Measurements from ENCODE around the gene SRSF2.
A peak's percentile ranks its signal among the peaks of the same experiment; 100 is the strongest.
"Not testable (repeated sequence)": the region's sequence is repeated elsewhere in the genome, so short reads cannot be mapped to it uniquely, and the experiment has no call there.

The SRSF2 gene

DNA sequence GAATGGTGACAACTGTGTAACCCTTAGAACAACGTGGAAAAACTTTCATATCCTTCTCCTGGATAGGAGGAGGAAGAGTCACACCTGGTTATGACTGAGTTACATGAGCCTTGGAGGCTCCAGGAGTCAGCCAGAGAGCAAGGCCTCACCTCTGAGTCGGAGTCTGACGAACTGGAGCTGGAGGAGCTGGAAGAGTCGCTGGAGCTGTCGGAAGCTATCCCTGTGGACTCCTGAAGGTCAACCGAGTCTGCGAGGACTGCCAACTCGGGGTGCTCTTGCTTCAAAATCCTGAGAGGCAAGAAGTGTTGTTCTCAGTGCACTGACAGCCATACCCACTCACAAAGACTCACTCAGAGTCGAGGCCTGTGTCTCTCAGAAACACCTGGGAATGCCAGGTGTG lies 16.9 kb downstream of the SRSF2 start:
- DNase-seq = no peak

DNA sequence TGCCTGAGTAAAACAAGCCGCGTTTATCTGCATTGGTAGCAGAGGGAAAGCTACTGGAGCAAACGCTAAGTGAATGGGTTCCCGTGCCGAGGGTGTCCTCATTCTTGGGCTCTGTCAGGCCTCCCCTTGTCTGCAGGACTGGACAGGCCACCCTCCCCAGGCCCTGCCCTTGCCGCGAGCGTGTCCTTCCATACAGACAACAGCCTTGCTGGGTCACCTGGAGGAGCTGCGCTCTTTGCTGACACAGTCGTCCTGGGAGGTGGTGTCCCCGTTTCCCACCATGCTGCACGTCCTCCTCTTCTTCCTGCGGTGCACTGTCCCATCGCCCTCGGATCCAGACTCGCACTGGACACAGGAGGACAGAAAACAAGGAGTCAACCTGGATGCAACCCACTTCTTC lies 18.6 kb downstream of the SRSF2 start:
- DNase-seq = no peak

DNA sequence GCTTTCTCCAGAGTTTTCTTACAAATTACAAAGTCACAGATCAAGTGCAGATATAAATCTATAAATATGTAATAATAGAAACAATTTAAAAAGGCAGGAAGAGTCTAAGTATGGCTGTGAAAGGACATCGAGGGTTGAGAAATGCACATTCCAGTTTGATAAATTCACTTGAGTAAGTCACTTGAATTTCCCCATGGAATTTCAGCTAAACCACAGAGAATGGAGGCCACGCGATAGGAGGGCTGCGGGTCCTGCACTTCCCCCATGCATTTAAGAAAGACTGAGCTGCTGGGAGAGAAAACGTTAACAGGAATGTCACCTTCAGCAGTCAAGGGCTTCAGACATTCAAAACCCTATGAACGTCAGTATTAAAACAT lies 20.3 kb downstream of the SRSF2 start:
- DNase-seq = no peak

DNA sequence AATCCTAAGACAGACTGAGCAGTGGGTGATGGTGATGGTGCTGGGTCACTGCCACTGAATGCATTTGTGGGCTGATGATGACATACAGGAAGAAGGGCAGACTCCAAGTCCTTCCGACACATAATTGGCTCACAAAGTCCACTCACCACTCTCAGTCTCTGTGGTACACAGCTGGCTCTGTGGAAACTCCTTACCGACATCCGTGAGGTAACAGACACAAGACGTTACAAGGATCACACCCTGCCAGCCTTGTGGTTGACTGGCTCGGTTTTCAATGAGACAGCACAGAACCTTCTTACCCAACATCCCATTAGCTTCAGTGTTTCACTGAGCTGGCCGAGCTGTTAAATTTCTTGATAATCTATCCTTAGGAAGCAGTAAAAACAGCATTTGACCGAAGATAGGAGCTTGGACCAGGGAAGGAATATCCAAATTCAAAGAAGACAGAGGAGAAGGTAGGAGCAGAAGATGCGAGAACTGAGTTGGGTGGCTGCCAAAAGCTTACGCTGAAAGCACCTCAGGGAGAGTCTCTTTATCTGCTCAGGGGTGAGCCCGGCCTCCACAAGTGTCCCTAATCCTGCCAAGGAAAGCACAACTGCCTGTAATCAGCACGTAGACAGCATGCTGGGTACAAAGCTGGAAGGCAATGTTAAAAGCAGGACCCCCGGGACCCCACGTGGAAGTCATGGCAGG lies 20.8 kb downstream of the SRSF2 start:
- peak; percentile 83 to 97 for DNase-seq

DNA sequence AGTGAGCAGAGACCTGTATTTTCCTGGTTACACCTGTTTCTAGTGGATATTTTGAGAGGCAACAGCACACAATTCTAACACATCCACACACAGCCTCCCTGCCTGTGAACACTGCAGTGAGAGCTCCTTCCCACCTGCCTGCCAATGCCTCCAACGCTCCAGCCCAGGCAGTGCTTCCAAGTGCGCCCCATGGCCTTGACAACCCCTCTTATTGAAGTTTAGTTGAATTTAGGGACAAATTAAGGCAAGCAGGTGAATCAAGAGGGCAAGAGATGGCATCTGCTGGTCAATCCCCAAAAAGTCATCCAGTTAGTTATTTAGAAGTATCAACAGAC lies 21.7 kb downstream of the SRSF2 start:
- DNase-seq = no peak

DNA sequence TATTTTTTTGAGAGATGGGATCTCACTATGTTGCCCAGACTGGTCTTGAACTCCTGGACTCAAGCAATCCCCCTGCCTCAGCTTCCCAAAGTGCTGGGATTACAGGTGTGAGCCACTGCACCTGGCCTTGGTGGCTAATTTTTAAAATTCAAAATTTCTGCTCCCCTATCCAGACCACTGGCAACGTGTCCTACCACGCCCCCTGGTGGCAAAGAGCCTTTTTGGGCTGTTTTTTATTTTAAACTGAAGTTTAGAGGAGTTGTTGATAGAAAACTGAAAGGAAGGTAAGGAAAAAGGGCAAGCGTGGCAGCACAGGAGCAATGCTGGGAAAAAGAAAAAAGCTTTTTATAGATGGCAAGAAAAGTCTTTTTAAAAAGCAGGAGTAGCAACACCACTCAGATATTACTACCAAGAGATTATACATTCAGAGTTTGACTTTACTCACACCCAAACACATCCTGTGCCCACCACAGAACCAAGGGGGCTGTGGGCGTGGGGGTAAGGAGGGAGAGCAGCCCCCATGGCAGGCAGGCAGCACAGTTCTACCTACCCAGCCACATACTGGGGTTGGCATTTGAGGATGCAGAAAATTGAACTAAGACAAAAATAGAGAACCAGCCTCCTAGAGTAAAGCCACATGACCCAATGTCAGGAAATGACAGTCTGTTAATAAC lies 22.2 kb downstream of the SRSF2 start:
- peak; percentile 64 to 73 for DNase-seq

DNA sequence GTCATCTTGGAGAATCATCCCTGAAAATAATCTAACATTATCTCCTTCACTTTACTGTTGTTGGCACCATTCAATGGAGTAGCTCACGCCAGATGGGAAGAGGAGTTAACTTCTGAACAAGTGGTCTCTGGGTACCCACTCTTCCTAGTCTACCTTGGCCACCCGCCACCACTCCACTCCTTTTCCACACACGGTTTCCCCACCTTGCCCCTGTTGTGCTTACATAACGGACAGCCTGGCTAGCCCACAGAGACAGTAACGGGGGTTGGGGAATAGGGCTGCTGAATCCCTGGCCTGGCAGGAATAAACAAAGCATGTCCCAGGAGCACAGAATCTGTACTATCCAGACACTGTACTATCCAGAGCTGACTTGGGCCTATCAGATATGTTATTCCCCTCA lies 22.8 kb downstream of the SRSF2 start:
- no peak for DNase-seq

DNA sequence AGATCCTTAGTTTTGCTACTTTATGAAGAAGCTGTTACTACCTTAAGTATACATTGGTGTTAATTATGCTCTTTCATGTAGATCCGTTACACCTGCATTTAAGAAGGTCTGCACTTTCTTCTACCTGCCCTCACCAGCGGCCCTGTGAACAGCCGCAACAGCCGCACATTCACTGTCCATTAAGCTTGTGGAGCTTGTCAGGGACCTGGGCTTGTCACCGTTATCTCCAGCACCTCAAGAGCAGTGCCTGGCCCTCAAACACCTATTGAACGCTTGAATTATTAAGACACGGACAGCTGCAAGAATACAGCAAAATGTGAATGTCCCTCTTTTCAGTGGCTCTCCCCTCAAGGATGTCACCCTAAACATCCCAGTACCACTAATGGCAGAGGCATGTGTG lies 23.4 kb downstream of the SRSF2 start:
- DNase-seq = no peak

DNA sequence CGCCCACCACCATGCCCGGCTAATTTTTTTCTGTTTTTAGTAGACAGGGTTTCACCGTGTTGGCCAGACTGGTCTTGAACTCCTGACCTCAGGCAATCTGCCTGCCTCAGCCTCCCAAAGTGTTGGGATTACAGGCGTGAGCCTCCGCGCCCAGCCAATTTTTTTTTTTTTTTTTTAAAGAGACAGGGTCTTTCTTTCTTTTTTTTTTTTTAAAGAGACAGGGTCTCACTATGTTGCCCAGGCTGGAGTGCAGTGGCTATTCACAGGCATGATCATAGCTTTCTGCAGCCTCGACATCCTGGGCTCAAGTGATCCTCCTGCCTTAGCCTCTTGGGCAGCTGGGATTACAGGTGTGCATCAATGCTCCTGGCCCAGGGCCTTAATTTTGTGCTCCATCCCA lies 24.8 kb downstream of the SRSF2 start:
- DNase-seq = not testable (repeated sequence)

DNA sequence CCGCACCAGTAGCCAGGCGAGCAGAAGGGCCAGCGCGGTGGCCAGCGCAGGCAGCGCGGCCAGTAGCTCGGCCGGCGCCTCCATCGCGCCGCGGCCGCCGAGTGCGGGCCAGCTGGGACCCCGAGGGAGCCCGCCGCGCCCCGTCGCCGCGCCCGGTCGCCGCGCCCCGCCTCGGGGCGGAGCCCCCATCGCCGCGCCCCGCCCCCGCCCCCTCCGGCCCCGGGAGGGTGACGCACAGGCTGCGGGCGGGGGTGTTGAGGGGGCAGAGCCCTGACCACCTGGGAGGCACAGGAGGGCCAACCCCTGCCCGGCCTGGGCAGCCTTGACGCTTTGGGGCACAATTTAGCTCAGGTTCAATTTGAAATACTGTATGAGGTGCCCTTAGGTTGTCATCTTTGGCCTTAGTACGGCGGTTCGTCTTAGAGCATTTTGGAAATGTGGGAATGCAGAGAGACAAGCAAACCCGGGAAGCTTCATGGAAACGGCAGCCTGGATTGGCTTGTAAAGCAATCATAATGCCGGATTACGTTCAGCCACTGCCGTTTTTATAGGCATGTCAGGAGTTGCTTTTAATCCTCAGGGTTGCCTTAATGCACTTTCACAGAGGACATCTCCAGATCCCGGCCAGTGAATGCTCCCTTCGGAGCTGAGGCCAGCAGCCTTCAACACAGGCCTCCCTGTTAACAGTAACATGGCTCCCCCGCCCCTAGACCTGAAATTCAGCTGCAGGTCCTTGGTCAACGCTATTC lies 26.1 kb downstream of the SRSF2 start, which contains the start of gene MXRA7:
Gene MXRA7, minus strand, starts transcription at position 103 of the 749 bp plus-strand sequence. Its CDS starts 19 bp downstream, at position 84.
- peak; percentile 29 to 51 for DNase-seq

DNA sequence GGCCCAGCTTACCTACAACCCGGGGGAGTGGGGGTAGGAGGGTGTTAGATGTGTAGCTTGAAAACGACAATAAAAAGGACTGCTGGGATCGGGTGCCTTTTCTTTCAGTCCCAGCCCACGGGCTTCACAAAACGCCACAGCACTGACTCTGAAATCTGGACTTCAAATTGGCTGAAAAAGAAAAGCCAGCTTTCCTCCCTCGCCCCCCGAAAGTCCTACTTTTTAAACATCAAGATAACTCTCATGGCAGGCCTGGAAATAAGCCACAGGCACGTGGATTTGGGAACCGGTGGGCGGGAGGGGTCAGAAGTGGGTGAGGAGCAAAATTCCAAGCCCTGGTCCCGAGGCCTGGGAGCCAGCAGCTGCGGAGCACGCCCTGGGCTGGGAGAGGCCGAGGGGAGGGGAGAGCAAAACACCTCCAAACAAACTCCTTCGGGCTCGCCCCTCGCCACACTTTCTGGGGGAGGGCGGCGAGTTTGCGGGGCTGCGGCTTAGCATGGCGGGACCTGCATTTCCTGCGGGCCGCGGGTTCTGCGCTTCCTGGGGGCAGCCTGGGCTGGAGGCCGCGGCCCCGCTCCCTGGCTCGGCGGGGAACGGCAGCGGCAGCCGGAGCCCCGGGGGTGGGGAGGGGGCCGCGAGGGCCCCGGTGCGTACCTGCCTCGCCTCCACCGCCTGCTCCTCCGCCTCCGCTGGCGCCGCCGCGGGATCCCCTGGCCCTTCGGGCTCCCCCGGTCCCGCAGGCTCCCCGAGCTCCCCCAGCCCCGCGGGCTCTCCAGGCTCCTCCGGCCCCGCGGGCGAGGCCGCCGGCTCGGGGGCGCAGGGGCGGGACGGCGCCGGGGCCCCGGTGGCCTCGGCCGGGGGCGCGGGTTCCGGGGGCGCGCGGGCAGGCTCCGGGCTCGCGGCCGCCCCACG lies 26.9 kb downstream of the SRSF2 start:
- DNase-seq = not testable (repeated sequence)

DNA sequence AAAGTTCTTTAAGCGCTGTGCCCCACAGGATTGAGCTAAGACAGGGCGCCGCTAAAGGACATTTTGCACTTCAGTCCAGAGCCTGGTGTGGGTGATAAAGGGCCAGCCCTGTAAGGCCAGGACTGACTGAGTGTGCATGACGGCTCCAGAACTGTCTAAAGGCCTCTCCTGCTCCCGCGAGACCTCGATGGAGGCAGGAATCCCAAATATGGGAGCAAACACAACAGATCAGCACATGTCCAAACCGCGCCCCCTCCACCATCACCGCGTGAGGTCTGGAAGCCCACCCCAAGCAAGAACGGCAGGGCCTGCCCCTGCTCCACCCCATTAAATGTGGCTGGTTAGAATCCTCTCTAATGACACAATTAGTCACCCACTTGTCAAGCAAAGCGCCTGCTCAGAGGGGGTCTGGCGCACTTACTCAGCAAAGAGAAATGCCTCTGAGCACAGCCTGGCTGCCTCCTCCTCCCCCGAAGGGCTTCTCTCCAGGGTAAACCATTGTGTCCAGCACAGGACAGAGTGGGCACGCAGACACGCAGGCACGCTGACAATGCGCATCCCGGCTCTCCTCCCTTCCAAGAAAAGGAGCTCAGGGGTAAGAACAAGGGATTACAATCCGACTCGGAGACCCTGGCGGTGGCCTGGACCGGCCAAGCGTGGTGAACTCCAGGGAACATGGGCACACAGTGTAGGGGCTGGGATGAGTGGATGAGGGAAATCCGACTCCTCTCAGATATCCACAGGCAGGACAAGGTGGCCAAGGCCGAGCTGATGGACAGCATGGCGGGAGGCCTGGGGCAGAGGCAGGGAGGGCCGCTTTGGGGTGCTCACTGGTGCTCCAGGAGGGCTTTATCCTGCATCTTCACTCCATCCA lies 27.8 kb downstream of the SRSF2 start:
- no peak for DNase-seq

DNA sequence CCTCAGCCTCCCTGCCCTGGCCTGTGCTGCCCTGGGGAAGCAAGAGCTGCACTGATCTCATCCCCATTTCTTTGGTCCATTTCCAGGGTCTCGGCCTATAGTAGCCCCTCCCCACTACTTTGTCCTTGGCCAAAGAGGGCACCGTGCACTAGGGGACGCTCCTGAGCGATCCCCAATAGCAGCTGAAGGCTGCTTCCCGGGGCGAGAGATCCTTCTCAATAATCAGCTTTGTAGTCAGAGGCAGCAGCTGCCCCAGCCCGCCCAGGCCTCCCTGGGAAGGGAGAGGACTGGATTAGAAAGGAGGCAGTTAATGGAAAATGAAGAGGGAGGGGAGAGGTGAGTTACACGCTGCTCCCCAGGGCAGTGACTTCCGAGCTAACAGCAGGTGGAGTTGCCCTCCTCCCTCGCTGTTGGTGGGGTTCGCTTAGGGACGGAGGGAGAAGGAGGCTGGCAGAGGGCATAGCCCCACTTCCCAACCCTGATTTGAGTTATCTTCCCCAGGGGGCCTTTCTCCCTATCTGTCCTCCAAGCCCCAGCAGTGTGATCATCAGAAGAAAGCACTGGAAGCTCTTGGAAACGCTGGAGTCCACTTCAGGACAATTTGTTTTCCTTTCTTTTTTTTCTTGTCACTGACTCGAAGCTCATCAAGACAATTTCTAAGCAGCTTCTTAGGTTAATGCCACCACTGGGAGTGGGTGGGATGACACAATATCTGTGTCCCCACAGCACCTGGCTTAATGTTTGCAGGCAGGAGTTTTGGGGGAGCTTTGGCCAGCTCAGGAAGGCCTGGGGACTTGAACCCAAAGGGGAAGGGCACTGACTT lies 28.9 kb downstream of the SRSF2 start:
- no peak for DNase-seq

DNA sequence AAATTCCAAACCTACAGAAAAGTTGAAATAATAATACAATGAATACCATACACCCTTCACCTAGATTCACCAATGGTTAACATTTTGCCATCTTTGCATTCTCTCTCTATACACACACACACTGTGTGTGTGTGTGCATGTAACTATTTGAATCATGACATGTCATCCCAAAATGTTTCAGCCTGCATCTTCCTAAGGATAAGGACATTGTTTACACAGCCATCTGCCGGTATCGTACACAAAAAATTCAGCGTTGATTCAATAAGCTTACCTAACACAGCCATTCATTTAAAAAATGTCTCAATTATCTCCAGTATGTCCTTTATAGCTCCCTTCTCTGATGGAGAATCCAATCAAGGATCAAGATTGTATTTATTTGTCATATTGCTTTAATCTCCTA lies 30.3 kb downstream of the SRSF2 start:
- no peak for DNase-seq

DNA sequence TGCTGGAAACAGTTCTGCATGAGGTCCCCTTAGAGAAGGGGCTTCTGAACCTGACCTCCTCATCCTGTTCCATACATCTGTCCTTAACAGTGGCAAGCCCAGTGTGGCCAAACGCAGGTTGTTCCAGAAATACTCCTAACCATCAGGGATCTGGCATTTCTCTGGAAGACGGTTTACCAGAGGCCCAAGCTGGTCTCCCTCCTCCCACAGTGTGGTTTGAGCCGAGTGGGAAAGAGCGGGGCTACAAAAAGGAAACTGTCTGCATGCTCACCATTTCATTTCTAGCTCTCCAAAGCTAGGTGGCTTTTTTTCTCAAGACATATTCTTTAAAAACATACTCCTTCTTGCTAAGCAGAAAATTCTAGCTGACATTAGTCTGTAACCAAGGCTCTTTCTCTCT lies 32.3 kb downstream of the SRSF2 start:
- DNase-seq = no peak

DNA sequence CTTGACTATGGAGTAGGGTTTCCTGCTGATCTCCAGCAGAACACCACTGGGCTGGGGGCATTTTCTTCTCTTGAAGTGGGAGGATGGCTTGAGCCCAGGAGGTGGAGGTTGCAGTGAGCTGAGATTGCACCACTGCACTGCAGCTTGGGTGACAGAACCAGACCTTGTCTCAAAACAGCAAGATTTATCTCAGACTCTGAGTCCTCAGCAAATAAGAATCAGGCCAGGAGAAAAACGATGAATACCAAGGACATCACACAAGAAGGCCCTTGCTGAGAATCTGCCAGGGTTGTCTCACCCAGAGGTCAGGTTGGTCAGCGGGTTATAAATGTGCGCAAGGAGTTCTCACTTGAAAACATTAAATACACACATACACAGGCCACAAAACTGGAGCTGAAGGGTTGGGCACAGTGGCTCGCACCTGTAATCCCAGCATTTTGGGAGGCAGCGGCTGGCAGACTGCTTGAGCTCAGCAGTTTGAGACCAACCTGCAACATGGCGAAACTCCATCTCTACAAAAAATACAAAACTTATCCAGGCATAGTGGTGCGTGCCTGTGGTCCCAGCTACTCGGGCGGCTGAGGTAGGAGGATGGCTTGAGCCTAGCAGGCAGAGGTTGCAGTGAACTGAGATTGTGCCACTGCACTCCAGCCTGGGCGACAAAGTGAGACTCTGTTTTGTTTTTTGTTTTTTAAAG lies 34.0 kb downstream of the SRSF2 start:
- DNase-seq = no peak

DNA sequence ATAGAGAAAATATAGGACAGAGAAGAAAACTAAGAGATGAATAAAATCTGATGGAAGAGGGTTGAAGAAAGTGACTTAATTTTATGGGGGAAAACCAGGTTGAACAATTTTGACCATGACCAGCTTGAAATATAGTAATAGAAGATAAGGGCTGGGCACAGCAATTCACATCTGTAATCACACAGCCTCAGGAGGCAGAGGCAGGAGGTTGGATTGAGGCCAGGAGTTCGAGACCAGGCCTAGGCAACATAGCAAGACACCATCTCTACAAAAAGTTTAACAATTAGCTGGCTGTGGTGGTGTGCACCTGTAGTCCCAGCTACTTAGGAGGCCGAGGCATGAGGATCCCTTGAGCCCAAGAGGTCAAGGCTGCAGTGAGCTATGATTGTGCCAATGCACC lies 35.1 kb downstream of the SRSF2 start:
- no peak for DNase-seq

DNA sequence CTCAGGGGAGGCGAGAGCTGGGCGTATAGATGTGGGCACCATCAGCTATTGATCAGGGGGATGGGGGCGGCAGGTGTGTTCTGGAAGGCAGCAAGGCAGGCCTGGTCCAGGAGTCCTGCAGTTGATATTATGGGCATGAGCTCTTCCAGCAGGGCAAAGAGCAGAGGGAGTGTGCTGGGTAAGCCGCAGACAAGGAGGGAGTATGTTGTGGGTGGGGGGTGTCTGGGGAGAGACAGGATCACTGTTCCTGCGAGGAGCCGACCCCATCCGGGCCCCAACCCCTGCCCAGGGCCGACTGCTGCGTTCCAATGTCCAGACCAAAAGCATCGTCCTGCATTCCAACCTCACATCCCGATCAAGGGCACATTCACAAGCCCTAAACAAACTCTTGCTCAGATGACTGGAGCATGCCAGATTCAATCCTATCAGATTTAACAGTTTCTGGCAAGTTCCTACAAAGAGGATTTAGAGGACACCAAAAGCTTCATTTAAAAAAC lies 35.6 kb downstream of the SRSF2 start:
- DNase-seq = no peak

DNA sequence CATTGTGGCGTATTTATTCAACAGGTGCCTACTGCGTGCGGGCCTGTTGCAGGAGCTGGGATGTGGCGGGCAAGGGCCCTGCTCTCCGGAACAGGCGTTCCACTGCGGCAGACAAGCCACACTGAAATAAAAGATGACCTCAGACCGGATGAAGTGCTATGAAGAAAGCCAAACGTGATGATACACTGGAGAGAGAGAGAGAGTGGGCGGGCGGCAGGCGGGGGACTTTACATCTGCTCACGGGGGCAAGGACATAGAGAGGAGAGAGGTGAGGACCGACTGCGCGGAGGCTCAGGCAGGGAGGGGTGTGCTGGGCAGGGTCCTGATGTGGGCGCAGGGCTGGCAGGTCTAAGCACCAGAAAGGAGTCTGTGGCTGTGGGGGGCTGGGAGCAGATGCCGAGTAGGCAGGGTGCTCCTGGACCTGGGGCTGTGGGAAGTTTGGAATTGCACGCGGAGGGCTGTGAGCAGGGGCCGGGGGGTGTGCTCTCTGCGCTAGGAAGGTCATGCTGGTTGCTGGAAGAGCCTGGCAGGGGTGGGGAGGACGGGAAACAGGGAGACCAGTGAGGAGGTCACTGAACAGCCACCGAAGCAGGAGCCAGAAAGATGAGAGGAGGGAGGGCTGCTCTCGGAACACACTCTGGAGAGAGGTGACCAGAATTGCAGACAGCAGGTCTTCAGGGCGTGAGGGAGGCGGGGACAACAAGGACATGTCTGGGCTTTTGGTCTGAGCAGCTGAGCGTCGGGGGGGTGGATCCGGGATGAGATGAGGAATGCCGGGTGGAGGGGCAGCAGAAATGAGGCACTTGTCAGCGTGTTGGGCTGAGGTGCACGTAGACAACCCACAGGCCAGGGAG lies 36.3 kb downstream of the SRSF2 start:
- no peak for DNase-seq

Data from inflammatory macrophage (primary cell).